Measurements from ENCODE around the gene SAE1.
"Not testable (repeated sequence)": the region's sequence is repeated elsewhere in the genome, so short reads cannot be mapped to it uniquely, and the experiment has no call there.

SAE1 gene

GRCh38 chr19:47124937-47125668, 5.5 kb upstream of the SAE1 start:
- DNase-seq (ENCODE audit: extremely low spot score, insufficient read length, low read depth) (peak; percentile 37), FAIRE-seq (peak; percentile 93)

GRCh38 chr19:47125669-47125938, 5.0 kb upstream of the SAE1 start:
- no peak for DNase-seq (ENCODE audit: extremely low spot score, insufficient read length, low read depth)
- no peak for FAIRE-seq

- FAIRE-seq (no peak), DNase-seq (ENCODE audit: extremely low spot score, insufficient read length, low read depth) (no peak)
Observed at GRCh38 chr19:47129579-47129978, 1.1 kb upstream of the SAE1 start.

GRCh38 chr19:47130120-47130588, 481 bp upstream of the SAE1 start:
- no peak for FAIRE-seq
- no peak for DNase-seq (ENCODE audit: extremely low spot score, insufficient read length, low read depth)

GRCh38 chr19:47132194-47132852, 1.7 kb downstream of the SAE1 start:
- FAIRE-seq, result no peak
- no peak for DNase-seq (ENCODE audit: extremely low spot score, insufficient read length, low read depth)

GRCh38 chr19:47133021-47133471, 2.4 kb downstream of the SAE1 start:
- DNase-seq (ENCODE audit: extremely low spot score, insufficient read length, low read depth), result no peak
- FAIRE-seq, result no peak

- FAIRE-seq (no peak), DNase-seq (ENCODE audit: extremely low spot score, insufficient read length, low read depth) (no peak)
Observed at GRCh38 chr19:47134545-47134944, 3.9 kb downstream of the SAE1 start.

GRCh38 chr19:47135156-47135555, 4.5 kb downstream of the SAE1 start:
- FAIRE-seq (no peak), DNase-seq (ENCODE audit: extremely low spot score, insufficient read length, low read depth) (no peak)

- not testable (repeated sequence) for FAIRE-seq; DNase-seq (ENCODE audit: extremely low spot score, insufficient read length, low read depth)
Observed at GRCh38 chr19:47141252-47141651, 10.6 kb downstream of the SAE1 start.

- FAIRE-seq, result no peak
Observed at GRCh38 chr19:47141695-47142094, 11.1 kb downstream of the SAE1 start.

GRCh38 chr19:47142779-47143178, 12.1 kb downstream of the SAE1 start:
- DNase-seq (ENCODE audit: extremely low spot score, insufficient read length, low read depth) (no peak), FAIRE-seq (no peak)

More at GRCh38 chr19:47141695-47142094, 11.1 kb downstream of the SAE1 start:
- no peak for DNase-seq (ENCODE audit: extremely low spot score, insufficient read length, low read depth)

- no peak for DNase-seq (ENCODE audit: extremely low spot score, insufficient read length, low read depth)
- no peak for FAIRE-seq
Observed at GRCh38 chr19:47143322-47144073, 12.9 kb downstream of the SAE1 start.

- FAIRE-seq (no peak), DNase-seq (ENCODE audit: extremely low spot score, insufficient read length, low read depth) (no peak)
Observed at GRCh38 chr19:47144630-47145029, 14.0 kb downstream of the SAE1 start.

GRCh38 chr19:47145639-47146486, 15.2 kb downstream of the SAE1 start:
- FAIRE-seq, result no peak
- DNase-seq (ENCODE audit: extremely low spot score, insufficient read length, low read depth), result no peak

- no peak for DNase-seq (ENCODE audit: extremely low spot score, insufficient read length, low read depth)
- no peak for FAIRE-seq
Observed at GRCh38 chr19:47146920-47147319, 16.3 kb downstream of the SAE1 start.

- no peak for DNase-seq (ENCODE audit: extremely low spot score, insufficient read length, low read depth)
- FAIRE-seq, result no peak
Observed at GRCh38 chr19:47151627-47152026, 21.0 kb downstream of the SAE1 start.

GRCh38 chr19:47152205-47152604, 21.6 kb downstream of the SAE1 start:
- DNase-seq (ENCODE audit: extremely low spot score, insufficient read length, low read depth) (no peak), FAIRE-seq (no peak)

GRCh38 chr19:47152632-47153031, 22.0 kb downstream of the SAE1 start:
- DNase-seq (ENCODE audit: extremely low spot score, insufficient read length, low read depth) (no peak), FAIRE-seq (no peak)

GRCh38 chr19:47153266-47153665, 22.6 kb downstream of the SAE1 start:
- DNase-seq (ENCODE audit: extremely low spot score, insufficient read length, low read depth), result no peak

GRCh38 chr19:47155148-47155547, 24.5 kb downstream of the SAE1 start:
- no peak for DNase-seq (ENCODE audit: extremely low spot score, insufficient read length, low read depth)
- FAIRE-seq, result no peak

More at GRCh38 chr19:47153266-47153665, 22.6 kb downstream of the SAE1 start:
- no peak for FAIRE-seq

Data from GM18507 (cell line).